Fibroblast of gingiva (primary cell): ENCODE data around the gene PRRX2.
"Not testable (repeated sequence)": the region's sequence is repeated elsewhere in the genome, so short reads cannot be mapped to it uniquely, and the experiment has no call there.

Experiments used
- DNase-seq: peaks from one replicate; pipeline ENCODE4 v3.0.0-alpha.2; 2011; ENCODE audit warnings: low read depth

The PRRX2 gene

GRCh38 chr9:129733632-129733953, 68.1 kb downstream of the PRRX2 start:
- DNase-seq, result no peak

- no peak for DNase-seq
Observed at GRCh38 chr9:129735546-129735945, 70.1 kb downstream of the PRRX2 start.

- DNase-seq, result no peak
Observed at GRCh38 chr9:129736334-129736733, 70.9 kb downstream of the PRRX2 start.

- DNase-seq, result peak; percentile 56
Observed at GRCh38 chr9:129737479-129738274, 72.2 kb downstream of the PRRX2 start.

GRCh38 chr9:129739432-129739831, 74.0 kb downstream of the PRRX2 start:
- DNase-seq, result no peak

- no peak for DNase-seq
Observed at GRCh38 chr9:129740174-129740573, 74.7 kb downstream of the PRRX2 start.

- DNase-seq, result no peak
Observed at GRCh38 chr9:129740666-129741464, 75.4 kb downstream of the PRRX2 start.

- DNase-seq, result no peak
Observed at GRCh38 chr9:129745200-129745599, 79.8 kb downstream of the PRRX2 start.

GRCh38 chr9:129746092-129746777, 80.8 kb downstream of the PRRX2 start:
- DNase-seq, result no peak

GRCh38 chr9:129748249-129748648, 82.8 kb downstream of the PRRX2 start:
- no peak for DNase-seq

GRCh38 chr9:129749052-129749451, 83.6 kb downstream of the PRRX2 start:
- DNase-seq, result not testable (repeated sequence)

GRCh38 chr9:129749575-129749974, 84.1 kb downstream of the PRRX2 start:
- no peak for DNase-seq

- peak; percentile 37 for DNase-seq
Observed at GRCh38 chr9:129750013-129750638, 84.7 kb downstream of the PRRX2 start.

- DNase-seq, result peak; percentile 25
Observed at GRCh38 chr9:129751841-129752801, 86.7 kb downstream of the PRRX2 start.

- DNase-seq, result peak; percentile 83
Observed at GRCh38 chr9:129752900-129753729, 87.7 kb downstream of the PRRX2 start, which contains the start of gene PTGES. Gene PTGES, minus strand, starts transcription at chr9:129753042. Its CDS starts 30 bp downstream, at chr9:129753012.

- no peak for DNase-seq
Observed at GRCh38 chr9:129755151-129755550, 89.7 kb downstream of the PRRX2 start.

GRCh38 chr9:129756191-129756590, 90.7 kb downstream of the PRRX2 start:
- no peak for DNase-seq

GRCh38 chr9:129757045-129757444, 91.6 kb downstream of the PRRX2 start:
- DNase-seq, result peak; percentile 54

GRCh38 chr9:129759319-129759718, 93.9 kb downstream of the PRRX2 start:
- no peak for DNase-seq
